Fibroblast of villous mesenchyme (primary cell): ENCODE measurements around the gene C2CD2. TPM values are rescaled to one million over a fixed set of nuclear protein-coding genes. Genes with fewer than 3 reads are reported as not detected.

Experiments used
- DNase-seq: peaks from one replicate; pipeline ENCODE4 v3.0.0-alpha.2; 2010; ENCODE audit warnings: low read depth
- H3K4me3 ChIP-seq: 2 replicates; pipeline ENCODE4 v1.5.1; 2011; ENCODE audit warnings: low read depth, mild to moderate bottlenecking, low read length
- total RNA-seq: library from RNA; depleted of rRNA; stranded (reverse); fragments of >200 nt; gene quantifications from 2 replicates; pipeline ENCODE4 v1.2.3, GENCODE V29; 2012
- TF ChIP-seq, protein P1 (sequence below): IDR thresholded peaks from 2 replicates; pipeline ENCODE4 v1.5.1; 2012; ENCODE audit warnings: low read depth, mild to moderate bottlenecking, low read length; ENCODE audit not compliant: insufficient read depth

The C2CD2 gene
- total RNA-seq, 1 donor: 25.0 TPM

DNA sequence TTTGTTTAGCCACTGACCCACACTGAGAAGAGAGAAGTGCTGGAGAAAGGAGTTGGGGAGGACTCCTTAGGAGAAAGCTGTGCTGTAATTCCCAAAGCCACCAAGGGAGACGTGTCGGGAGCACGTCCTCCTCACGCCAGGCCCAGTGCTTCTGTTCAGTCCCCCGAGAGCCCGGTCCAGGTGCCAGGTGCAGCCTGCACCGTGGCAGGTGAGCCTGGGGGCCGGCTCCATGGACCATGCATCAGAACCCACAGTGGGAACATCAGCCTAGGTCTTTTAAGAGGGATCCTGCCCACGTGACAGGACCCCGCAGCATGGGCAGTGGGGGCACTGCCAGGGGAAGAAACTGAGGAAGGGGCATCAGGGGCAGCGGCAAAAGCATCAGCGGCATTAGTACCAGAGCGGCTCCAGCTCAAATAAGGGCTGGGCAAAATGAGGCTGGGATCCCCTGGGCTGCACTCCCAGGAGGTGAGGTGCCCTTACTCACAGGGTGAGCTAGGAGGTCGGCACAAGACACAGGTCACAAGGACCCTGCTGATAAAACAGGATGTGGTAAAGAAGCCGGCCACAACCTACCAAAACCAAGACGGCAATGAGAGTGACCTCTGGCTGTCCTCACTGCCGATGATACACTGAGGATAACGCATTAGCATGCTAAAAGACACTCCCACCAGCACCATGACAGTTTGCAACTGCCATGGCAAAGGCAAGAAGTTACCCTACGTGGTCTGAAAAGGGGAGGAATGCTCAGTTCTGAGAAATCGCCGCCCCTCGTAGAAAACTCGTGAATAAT, 50.1 kb downstream of the C2CD2 start:
- TF ChIP-seq, protein P1, sequence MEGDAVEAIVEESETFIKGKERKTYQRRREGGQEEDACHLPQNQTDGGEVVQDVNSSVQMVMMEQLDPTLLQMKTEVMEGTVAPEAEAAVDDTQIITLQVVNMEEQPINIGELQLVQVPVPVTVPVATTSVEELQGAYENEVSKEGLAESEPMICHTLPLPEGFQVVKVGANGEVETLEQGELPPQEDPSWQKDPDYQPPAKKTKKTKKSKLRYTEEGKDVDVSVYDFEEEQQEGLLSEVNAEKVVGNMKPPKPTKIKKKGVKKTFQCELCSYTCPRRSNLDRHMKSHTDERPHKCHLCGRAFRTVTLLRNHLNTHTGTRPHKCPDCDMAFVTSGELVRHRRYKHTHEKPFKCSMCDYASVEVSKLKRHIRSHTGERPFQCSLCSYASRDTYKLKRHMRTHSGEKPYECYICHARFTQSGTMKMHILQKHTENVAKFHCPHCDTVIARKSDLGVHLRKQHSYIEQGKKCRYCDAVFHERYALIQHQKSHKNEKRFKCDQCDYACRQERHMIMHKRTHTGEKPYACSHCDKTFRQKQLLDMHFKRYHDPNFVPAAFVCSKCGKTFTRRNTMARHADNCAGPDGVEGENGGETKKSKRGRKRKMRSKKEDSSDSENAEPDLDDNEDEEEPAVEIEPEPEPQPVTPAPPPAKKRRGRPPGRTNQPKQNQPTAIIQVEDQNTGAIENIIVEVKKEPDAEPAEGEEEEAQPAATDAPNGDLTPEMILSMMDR: no peak
- no peak overlapping the region for H3K4me3 ChIP-seq
- no peak for DNase-seq

DNA sequence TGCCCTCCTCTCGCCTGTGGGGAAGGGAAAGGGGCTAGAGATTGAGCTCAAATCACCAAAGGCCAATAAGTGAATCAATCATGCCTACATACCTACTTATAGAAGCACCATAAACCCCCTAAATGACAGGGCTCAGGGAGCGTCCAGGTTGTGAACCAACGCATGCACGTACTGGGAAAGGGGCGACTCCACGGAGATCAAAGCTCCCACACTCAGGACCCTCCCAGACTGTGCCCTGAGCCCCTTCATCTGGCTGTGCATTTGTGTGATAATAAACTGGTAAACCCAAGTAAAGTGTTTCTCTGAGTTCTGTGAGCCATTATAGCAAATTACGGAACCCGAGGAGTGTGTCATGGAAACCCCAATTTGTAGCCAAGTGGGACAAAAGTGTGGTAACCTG, 50.9 kb downstream of the C2CD2 start:
- no peak for DNase-seq
- TF ChIP-seq, protein P1: no peak
- no peak overlapping the region for H3K4me3 ChIP-seq

DNA sequence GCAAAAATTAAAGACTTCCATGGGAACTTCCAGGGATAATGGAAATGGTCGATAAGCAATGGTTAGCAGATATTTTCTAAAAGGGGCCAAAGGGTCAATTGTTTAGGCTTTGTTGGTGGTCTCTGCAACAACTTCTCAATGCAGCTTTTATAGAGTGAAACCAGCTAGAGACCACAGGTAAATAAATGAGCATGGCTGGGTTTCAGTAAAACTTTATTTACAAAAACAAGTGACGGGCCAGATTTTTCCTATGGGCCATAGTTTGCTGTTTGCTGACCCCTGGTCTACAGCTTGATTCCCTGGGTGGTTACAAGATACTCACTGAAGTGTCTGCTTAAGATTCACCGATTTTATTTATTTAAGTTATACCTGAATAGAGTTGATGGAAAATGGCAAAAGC, 52.0 kb downstream of the C2CD2 start:
- TF ChIP-seq, protein P1: no peak
- no peak for DNase-seq
- no peak overlapping the region for H3K4me3 ChIP-seq

DNA sequence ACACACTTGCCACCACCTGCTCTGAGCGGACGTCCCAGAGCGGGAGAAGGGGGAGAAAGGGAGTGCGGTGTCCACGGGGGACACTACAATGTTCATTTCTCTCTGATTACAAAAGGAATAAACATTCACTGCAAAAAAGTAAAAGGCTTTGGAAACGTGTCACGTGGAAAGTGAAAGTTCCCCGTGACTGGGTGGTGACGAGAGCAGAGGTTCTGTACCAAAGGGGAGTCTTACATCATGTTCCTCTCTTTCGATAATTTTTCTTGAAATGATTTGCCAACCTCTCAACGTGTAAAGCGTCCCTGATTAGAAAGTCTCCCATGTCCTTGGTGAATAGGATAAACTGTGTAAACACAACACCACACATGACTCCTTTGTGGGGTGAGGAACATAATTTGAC, 52.7 kb downstream of the C2CD2 start:
- TF ChIP-seq, protein P1: no peak
- H3K4me3 ChIP-seq: no peak overlapping the region
- DNase-seq: no peak

DNA sequence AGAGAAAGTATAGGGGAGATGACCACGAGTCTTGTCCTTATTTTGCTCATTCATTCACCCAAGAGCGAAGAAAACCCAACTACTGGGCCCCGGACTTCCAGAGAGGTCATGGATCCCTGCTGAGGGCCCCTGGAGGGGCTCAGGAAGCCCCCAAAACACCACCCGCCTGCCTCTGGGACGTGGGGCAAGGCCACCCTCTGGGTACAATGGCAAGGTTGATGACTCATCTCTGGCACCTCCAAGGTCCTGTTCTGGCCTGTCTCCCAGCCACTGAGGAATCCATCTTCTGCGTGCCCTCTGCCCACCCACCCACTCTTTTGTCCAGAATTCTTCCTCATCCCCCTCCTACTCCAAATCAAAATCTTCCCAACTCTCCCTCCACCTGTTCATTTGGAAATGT, 53.4 kb downstream of the C2CD2 start:
- H3K4me3 ChIP-seq: no peak overlapping the region
- DNase-seq: no peak
- TF ChIP-seq, protein P1: no peak

DNA sequence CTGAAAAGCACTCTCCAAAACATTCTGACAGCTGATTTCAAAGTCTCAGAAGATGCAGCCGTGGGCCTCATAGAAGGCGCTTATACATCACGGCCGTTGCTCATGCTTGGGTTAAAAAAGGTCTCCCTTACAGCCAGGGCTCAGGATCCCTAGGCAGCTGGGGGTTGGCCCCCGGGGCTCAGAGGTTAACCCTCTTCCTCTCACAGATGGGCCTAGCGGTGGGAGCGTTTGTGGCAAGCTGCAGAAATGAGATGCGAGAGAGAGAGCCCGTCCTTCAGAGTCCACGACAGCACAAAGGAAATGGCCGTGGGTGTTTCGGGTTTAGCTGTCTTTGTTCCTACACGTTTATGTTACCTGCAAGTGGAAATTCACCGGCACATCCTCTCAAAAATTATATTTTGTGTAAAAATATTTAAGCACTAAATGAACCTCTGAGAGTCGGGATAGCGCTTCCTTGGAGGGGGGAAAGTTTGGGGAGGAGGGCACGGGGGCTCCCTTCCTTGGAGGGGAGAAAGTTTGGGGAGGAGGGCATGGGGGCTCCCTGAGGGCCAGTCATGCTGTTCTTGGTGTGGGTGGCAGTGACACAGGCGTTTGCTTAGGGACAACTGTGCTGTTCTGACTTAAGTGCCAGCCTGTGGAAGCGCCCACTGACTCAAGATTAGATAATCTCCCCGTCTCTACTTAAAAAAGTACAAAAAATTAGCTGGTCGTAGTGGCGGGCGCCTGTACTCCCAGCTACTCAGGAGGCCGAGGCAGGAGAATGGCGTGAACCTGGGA, 54.2 kb downstream of the C2CD2 start:
- no peak for DNase-seq
- H3K4me3 ChIP-seq: no peak overlapping the region
- TF ChIP-seq, protein P1: no peak
